RWPE2 (cell line): ENCODE measurements around the gene SLC9A9.

Experiments
- ATAC-seq: fragments of 200-7000 bp; cut with Tn5 transposase; 3 replicates; pipeline ENCODE4 v1.9.1; 2021; ENCODE audit warnings: low read depth
- DNase-seq: peaks from one replicate; pipeline ENCODE4 v3.0.0-alpha.2; 2020; ENCODE audit warnings: low spot score
- H3K27ac ChIP-seq: fragments of 450-650 bp; 2 replicates; pipeline ENCODE4 v1.5.1; 2017; ENCODE audit warnings: mild to moderate bottlenecking; ENCODE audit not compliant: poor library complexity, severe bottlenecking
- H3K27me3 ChIP-seq: fragments of 250-450 bp; sonication (Bioruptor Pico); 2 replicates; pipeline ENCODE4 v1.5.1; 2021; ENCODE audit warnings: mild to moderate bottlenecking, moderate library complexity; ENCODE audit not compliant: insufficient read depth, poor library complexity, severe bottlenecking
- H3K36me3 ChIP-seq: fragments of 250-450 bp; sonication (Bioruptor Pico); 2 replicates; pipeline ENCODE4 v1.5.1; 2020; ENCODE audit warnings: low read depth, mild to moderate bottlenecking, moderate library complexity
- H3K4me1 ChIP-seq: fragments of 250-450 bp; sonication (Bioruptor Pico); 2 replicates; pipeline ENCODE4 v1.5.1; 2021; ENCODE audit warnings: mild to moderate bottlenecking, moderate library complexity; ENCODE audit not compliant: insufficient read depth, poor library complexity, severe bottlenecking
- H3K4me3 ChIP-seq: fragments of 250-450 bp; sonication (Bioruptor Pico); 2 replicates; pipeline ENCODE4 v1.5.1; 2021; ENCODE audit warnings: mild to moderate bottlenecking, moderate library complexity; ENCODE audit not compliant: severe bottlenecking
- H3K9me3 ChIP-seq: fragments of 250-450 bp; sonication (Bioruptor Pico); 2 replicates; pipeline ENCODE4 v1.5.1; 2021; ENCODE audit warnings: mild to moderate bottlenecking, moderate library complexity; ENCODE audit not compliant: severe bottlenecking
- TF ChIP-seq, protein P1 (sequence below): fragments of 450-650 bp; IDR thresholded peaks from one replicate; pipeline ENCODE4 v1.5.1; 2017; ENCODE audit warnings: mild to moderate bottlenecking, moderate library complexity; ENCODE audit not compliant: poor library complexity, severe bottlenecking

Gene SLC9A9

DNA sequence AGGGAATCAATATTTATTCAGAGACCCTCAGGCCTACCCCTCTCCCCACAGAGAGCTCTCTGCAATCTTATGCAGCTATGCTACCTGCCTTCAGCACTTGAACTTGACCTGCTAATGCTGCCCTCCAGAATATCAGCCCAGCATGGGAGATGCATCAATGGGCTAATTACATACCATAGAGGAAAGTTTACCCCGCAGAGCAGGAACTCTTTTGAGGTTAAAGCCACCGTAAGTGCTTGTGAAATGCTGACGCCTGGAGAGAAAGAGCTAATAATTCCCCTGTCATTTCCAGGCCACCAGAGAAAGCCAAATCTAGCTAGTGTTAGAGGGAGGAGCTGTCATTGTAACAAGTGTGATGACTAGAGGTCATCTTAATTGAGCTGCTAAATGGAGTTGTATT, 601.2 kb downstream of the SLC9A9 start:
- H3K36me3 ChIP-seq = no peaks in the 10 kb centered on the region
- peaks cover 4% of the 10 kb centered on the region for H3K4me1 ChIP-seq
- no peaks in the 10 kb centered on the region for H3K9me3 ChIP-seq
- H3K4me3 ChIP-seq = no peak overlapping the region
- no peak overlapping the region for H3K27ac ChIP-seq
- no peaks in the 10 kb centered on the region for H3K27me3 ChIP-seq
- ATAC-seq (no peak), DNase-seq (no peak)
- TF ChIP-seq, protein P1, sequence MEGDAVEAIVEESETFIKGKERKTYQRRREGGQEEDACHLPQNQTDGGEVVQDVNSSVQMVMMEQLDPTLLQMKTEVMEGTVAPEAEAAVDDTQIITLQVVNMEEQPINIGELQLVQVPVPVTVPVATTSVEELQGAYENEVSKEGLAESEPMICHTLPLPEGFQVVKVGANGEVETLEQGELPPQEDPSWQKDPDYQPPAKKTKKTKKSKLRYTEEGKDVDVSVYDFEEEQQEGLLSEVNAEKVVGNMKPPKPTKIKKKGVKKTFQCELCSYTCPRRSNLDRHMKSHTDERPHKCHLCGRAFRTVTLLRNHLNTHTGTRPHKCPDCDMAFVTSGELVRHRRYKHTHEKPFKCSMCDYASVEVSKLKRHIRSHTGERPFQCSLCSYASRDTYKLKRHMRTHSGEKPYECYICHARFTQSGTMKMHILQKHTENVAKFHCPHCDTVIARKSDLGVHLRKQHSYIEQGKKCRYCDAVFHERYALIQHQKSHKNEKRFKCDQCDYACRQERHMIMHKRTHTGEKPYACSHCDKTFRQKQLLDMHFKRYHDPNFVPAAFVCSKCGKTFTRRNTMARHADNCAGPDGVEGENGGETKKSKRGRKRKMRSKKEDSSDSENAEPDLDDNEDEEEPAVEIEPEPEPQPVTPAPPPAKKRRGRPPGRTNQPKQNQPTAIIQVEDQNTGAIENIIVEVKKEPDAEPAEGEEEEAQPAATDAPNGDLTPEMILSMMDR = no peak

DNA sequence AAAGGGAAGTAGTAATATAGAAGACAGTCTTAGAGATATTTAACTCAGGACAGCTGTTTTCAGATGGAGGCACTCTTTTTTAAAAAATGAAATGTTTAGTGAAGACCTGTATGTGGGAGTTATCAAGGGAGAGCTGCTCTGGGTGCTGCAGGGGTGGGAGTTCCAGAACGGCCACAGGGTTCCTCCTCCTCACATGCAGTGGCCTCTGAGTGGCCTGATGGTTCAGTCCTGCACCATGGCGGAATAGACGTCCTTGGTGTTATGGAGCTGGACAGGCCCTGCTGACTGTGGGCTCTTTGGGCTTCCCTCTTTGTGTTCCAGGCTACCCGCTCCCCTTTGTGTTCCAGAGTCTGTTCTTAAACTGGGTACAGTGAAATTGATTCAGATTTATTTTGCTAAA, 602.6 kb downstream of the SLC9A9 start:
- H3K9me3 ChIP-seq = no peaks in the 10 kb centered on the region
- DNase-seq = no peak
- no peaks in the 10 kb centered on the region for H3K36me3 ChIP-seq
- ATAC-seq = no peak
- H3K27me3 ChIP-seq = no peaks in the 10 kb centered on the region
- no peak overlapping the region for H3K4me3 ChIP-seq
- H3K27ac ChIP-seq = no peak overlapping the region
- H3K4me1 ChIP-seq = peaks cover 4% of the 10 kb centered on the region
- TF ChIP-seq, protein P1 = no peak

DNA sequence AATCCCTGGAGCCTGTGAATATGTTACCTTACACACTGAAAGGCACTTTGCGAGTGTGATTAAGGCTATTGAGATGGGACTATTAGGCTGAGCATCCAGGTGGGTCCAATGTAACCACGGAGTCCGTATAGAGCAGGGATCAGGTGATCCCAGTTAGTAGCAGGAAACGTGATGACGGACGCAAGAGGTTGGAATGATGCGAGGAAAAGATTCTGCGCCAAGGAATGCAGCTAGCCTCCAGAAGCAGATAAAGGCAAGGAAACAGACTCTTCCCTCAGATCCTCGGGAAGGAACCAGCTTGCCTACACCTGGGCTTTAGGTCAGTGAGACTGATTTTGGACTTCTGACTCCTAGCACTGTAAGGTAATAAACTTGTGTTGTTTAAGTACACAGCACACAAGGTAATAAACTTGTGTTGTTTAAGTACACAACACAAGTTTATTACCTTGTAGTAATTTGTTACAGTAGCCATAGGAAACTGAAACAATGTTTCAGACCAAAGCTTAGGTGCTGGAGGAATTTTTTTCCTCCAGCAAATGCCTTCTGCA, 603.7 kb downstream of the SLC9A9 start:
- no peak for ATAC-seq
- no peak for DNase-seq
- H3K9me3 ChIP-seq = no peaks in the 10 kb centered on the region
- H3K4me3 ChIP-seq = no peak overlapping the region
- no peaks in the 10 kb centered on the region for H3K36me3 ChIP-seq
- H3K27ac ChIP-seq = no peak overlapping the region
- TF ChIP-seq, protein P1 = no peak
- H3K4me1 ChIP-seq = peaks cover 4% of the 10 kb centered on the region
- H3K27me3 ChIP-seq = no peaks in the 10 kb centered on the region

DNA sequence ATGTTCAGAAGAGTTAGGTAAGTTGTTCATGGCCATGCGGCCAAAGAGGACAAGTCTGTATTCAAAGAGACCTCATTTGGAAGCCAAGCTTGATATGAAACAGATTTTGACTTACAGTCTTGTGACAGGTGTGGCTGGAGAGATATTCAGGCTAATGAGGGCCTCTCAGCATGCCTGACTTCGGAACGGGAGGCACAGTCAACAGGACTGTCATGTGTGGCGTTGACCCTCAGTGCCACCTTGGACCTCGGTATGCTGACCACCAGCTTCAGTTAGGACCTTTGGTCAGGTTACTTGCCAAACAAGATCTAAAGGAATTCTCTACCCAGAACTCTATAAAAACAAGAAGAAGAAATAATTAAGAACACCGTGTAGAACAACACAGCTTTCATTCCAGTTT, 604.6 kb downstream of the SLC9A9 start:
- H3K4me1 ChIP-seq = no peaks in the 10 kb centered on the region
- no peaks in the 10 kb centered on the region for H3K36me3 ChIP-seq
- TF ChIP-seq, protein P1 = no peak
- H3K4me3 ChIP-seq = no peak overlapping the region
- DNase-seq = no peak
- H3K27ac ChIP-seq = no peak overlapping the region
- H3K27me3 ChIP-seq = no peaks in the 10 kb centered on the region
- no peaks in the 10 kb centered on the region for H3K9me3 ChIP-seq
- no peak for ATAC-seq

DNA sequence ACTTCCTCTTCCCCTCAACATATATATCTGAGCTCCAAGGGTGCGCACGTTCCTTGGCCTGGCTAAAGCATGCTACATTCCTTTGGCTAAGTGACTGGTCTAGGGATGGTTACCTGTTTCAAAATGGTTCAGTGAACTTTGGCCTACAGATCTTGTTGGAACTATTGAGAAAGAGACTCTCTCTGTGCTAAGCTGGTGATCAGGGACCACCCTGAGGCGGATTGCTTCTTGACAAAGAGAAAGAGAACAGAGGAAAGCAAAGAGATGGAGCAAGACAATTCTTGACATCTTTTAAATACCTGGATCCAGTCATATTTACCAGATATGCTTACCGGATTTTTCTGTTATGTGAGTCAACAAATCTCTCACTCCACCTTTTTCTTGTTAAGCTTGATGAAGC, 605.6 kb downstream of the SLC9A9 start:
- no peaks in the 10 kb centered on the region for H3K9me3 ChIP-seq
- H3K27ac ChIP-seq = no peak overlapping the region
- TF ChIP-seq, protein P1 = no peak
- DNase-seq (no peak), ATAC-seq (no peak)
- no peaks in the 10 kb centered on the region for H3K27me3 ChIP-seq
- H3K4me1 ChIP-seq = no peaks in the 10 kb centered on the region
- no peaks in the 10 kb centered on the region for H3K36me3 ChIP-seq
- no peak overlapping the region for H3K4me3 ChIP-seq
